ENCODE data around the gene GRIN2A. TPM values are rescaled to one million over a fixed set of nuclear protein-coding genes. Genes with fewer than 3 reads are reported as not detected.

Gene GRIN2A
- total and polyA plus RNA-seq, 2 experiments from 2014 or later: 0.42 to 5.5 TPM

GRCh38 chr16:10080051-10080772 is 102.0 kb downstream of the GRIN2A start:
- DNase-seq (ENCODE audit: low read depth in 1 of 2, low spot score in 1 of 2): peak; percentile 21 to 52
- Histone ChIP-seq H3K9me3 (ENCODE audit: low read depth) (no peaks in the 10 kb centered on the region), H3K4me1 (ENCODE audit: low read depth) (peaks cover 19% of the 10 kb centered on the region), H3K36me3 (no peaks in the 10 kb centered on the region), H3K27ac (no peak overlapping the region), H3K4me3 (no peak overlapping the region), H3K27me3 (no peaks in the 10 kb centered on the region)
- TF ChIP-seq CTCF (IDR thresholded peaks at IDR 0.05; ENCODE audit: low read depth, low read length): no peak

- no peak for TF ChIP-seq CTCF (IDR thresholded peaks at IDR 0.05; ENCODE audit: low read depth, low read length)
- Histone ChIP-seq H3K9me3 (ENCODE audit: low read depth) (no peaks in the 10 kb centered on the region), H3K27me3 (no peaks in the 10 kb centered on the region), H3K27ac (no peak overlapping the region), H3K4me3 (no peak overlapping the region), H3K36me3 (no peaks in the 10 kb centered on the region), H3K4me1 (ENCODE audit: low read depth) (peaks cover 15% of the 10 kb centered on the region)
- DNase-seq (ENCODE audit: low read depth in 1 of 2, low spot score in 1 of 2): no peak
Observed at GRCh38 chr16:10078541-10078949, 103.7 kb downstream of the GRIN2A start.

- no peak for DNase-seq (ENCODE audit: low read depth in 1 of 2, low spot score in 1 of 2)
- Histone ChIP-seq H3K4me3 (no peak overlapping the region), H3K9me3 (ENCODE audit: low read depth) (no peaks in the 10 kb centered on the region), H3K4me1 (ENCODE audit: low read depth) (peaks cover 15% of the 10 kb centered on the region), H3K36me3 (no peaks in the 10 kb centered on the region), H3K27me3 (no peaks in the 10 kb centered on the region), H3K27ac (no peak overlapping the region)
- no peak for TF ChIP-seq CTCF (IDR thresholded peaks at IDR 0.05; ENCODE audit: low read depth, low read length)
Observed at GRCh38 chr16:10077861-10078260, 104.4 kb downstream of the GRIN2A start.

- Histone ChIP-seq H3K4me1 (ENCODE audit: low read depth) (peaks cover 15% of the 10 kb centered on the region), H3K27me3 (no peaks in the 10 kb centered on the region), H3K36me3 (no peaks in the 10 kb centered on the region), H3K27ac (no peak overlapping the region), H3K9me3 (ENCODE audit: low read depth) (no peaks in the 10 kb centered on the region), H3K4me3 (no peak overlapping the region)
- no peak for DNase-seq (ENCODE audit: low read depth in 1 of 2, low spot score in 1 of 2)
- TF ChIP-seq CTCF (IDR thresholded peaks at IDR 0.05; ENCODE audit: low read depth, low read length): no peak
Observed at GRCh38 chr16:10076037-10076436, 106.2 kb downstream of the GRIN2A start.

GRCh38 chr16:10070591-10070990 is 111.6 kb downstream of the GRIN2A start:
- Histone ChIP-seq H3K27me3 (no peaks in the 10 kb centered on the region), H3K27ac (no peak overlapping the region), H3K9me3 (ENCODE audit: low read depth) (no peaks in the 10 kb centered on the region), H3K4me1 (ENCODE audit: low read depth) (no peaks in the 10 kb centered on the region), H3K4me3 (no peak overlapping the region), H3K36me3 (no peaks in the 10 kb centered on the region)
- no peak for DNase-seq (ENCODE audit: low read depth in 1 of 2, low spot score in 1 of 2)
- TF ChIP-seq CTCF (IDR thresholded peaks at IDR 0.05; ENCODE audit: low read depth, low read length): no peak

Data from cardiac muscle cell (in vitro differentiated cells and primary cell).